ENCODE measurements around the gene GATA6.

The GATA6 gene

GRCh38 chr18:22149710-22150109, 19.7 kb upstream of the GATA6 start:
- no peak overlapping the region for H3K9ac ChIP-seq (ENCODE audit: low read depth, low read length)
- no peaks in the 10 kb centered on the region for H3K9me3 ChIP-seq (ENCODE audit: control insufficient read depth, insufficient read depth, low read length)
- no peak overlapping the region for H3K27ac ChIP-seq (ENCODE audit: low read depth, low read length)
- 0 out of 2 replicates have a peak, but pooled peaks cover 5% of the 10 kb centered on the region for H3K27me3 ChIP-seq (ENCODE audit: control insufficient read depth, insufficient read depth, low read length)
- H3K36me3 ChIP-seq (ENCODE audit: control insufficient read depth, insufficient read depth, low read length): no peaks in the 10 kb centered on the region
- no peaks in the 10 kb centered on the region for H3K4me1 ChIP-seq (ENCODE audit: control insufficient read depth, insufficient read depth, low read length)
- H3K4me3 ChIP-seq (ENCODE audit: low read depth, low read length): no peak overlapping the region

- H3K27ac ChIP-seq (ENCODE audit: low read depth, low read length): no peak overlapping the region
- H3K4me1 ChIP-seq (ENCODE audit: control insufficient read depth, insufficient read depth, low read length): no peaks in the 10 kb centered on the region
These were observed 17.3 kb upstream of the GATA6 start for GRCh38 chr18:22152093-22152492.

GRCh38 chr18:22153428-22153827, 16.0 kb upstream of the GATA6 start:
- Histone ChIP-seq H3K27me3 (ENCODE audit: control insufficient read depth, insufficient read depth, low read length) (0 out of 2 replicates have a peak, but pooled peaks cover 3% of the 10 kb centered on the region), H3K27ac (ENCODE audit: low read depth, low read length) (no peak overlapping the region), H3K9ac (ENCODE audit: low read depth, low read length) (no peak overlapping the region), H3K36me3 (ENCODE audit: control insufficient read depth, insufficient read depth, low read length) (no peaks in the 10 kb centered on the region), H3K4me1 (ENCODE audit: control insufficient read depth, insufficient read depth, low read length) (no peaks in the 10 kb centered on the region), H3K9me3 (ENCODE audit: control insufficient read depth, insufficient read depth, low read length) (no peaks in the 10 kb centered on the region), H3K4me3 (ENCODE audit: low read depth, low read length) (no peak overlapping the region)

More at GRCh38 chr18:22152093-22152492, 17.3 kb upstream of the GATA6 start:
- H3K9me3 ChIP-seq (ENCODE audit: control insufficient read depth, insufficient read depth, low read length): no peaks in the 10 kb centered on the region
- no peaks in the 10 kb centered on the region for H3K27me3 ChIP-seq (ENCODE audit: control insufficient read depth, insufficient read depth, low read length)
- H3K36me3 ChIP-seq (ENCODE audit: control insufficient read depth, insufficient read depth, low read length): no peaks in the 10 kb centered on the region
- H3K4me3 ChIP-seq (ENCODE audit: low read depth, low read length): no peak overlapping the region
- H3K9ac ChIP-seq (ENCODE audit: low read depth, low read length): no peak overlapping the region

- Histone ChIP-seq H3K27ac (ENCODE audit: low read depth, low read length) (no peak overlapping the region), H3K9ac (ENCODE audit: low read depth, low read length) (no peak overlapping the region), H3K4me3 (ENCODE audit: low read depth, low read length) (no peak overlapping the region), H3K4me1 (ENCODE audit: control insufficient read depth, insufficient read depth, low read length) (no peaks in the 10 kb centered on the region), H3K27me3 (ENCODE audit: control insufficient read depth, insufficient read depth, low read length) (peaks cover 13% of the 10 kb centered on the region; the same call in 1 of the 2 replicates), H3K36me3 (ENCODE audit: control insufficient read depth, insufficient read depth, low read length) (no peaks in the 10 kb centered on the region), H3K9me3 (ENCODE audit: control insufficient read depth, insufficient read depth, low read length) (no peaks in the 10 kb centered on the region)
These were observed 13.8 kb upstream of the GATA6 start for GRCh38 chr18:22155584-22155983.

- Histone ChIP-seq H3K36me3 (ENCODE audit: control insufficient read depth, insufficient read depth, low read length) (no peaks in the 10 kb centered on the region), H3K4me1 (ENCODE audit: control insufficient read depth, insufficient read depth, low read length) (no peaks in the 10 kb centered on the region), H3K27ac (ENCODE audit: low read depth, low read length) (no peak overlapping the region), H3K9me3 (ENCODE audit: control insufficient read depth, insufficient read depth, low read length) (no peaks in the 10 kb centered on the region), H3K4me3 (ENCODE audit: low read depth, low read length) (no peak overlapping the region), H3K27me3 (ENCODE audit: control insufficient read depth, insufficient read depth, low read length) (peaks cover 46% of the 10 kb centered on the region), H3K9ac (ENCODE audit: low read depth, low read length) (no peak overlapping the region)
These were observed 10.4 kb upstream of the GATA6 start for GRCh38 chr18:22159014-22159413.

GRCh38 chr18:22161090-22161489, 8.3 kb upstream of the GATA6 start:
- H3K9me3 ChIP-seq (ENCODE audit: control insufficient read depth, insufficient read depth, low read length): no peaks in the 10 kb centered on the region
- peaks cover 67% of the 10 kb centered on the region for H3K27me3 ChIP-seq (ENCODE audit: control insufficient read depth, insufficient read depth, low read length)
- H3K4me3 ChIP-seq (ENCODE audit: low read depth, low read length): no peak overlapping the region
- no peaks in the 10 kb centered on the region for H3K36me3 ChIP-seq (ENCODE audit: control insufficient read depth, insufficient read depth, low read length)
- H3K9ac ChIP-seq (ENCODE audit: low read depth, low read length): no peak overlapping the region
- 0 out of 2 replicates have a peak, but pooled peaks cover 3% of the 10 kb centered on the region for H3K4me1 ChIP-seq (ENCODE audit: control insufficient read depth, insufficient read depth, low read length)
- no peak overlapping the region for H3K27ac ChIP-seq (ENCODE audit: low read depth, low read length)

GRCh38 chr18:22163416-22164161, 5.8 kb upstream of the GATA6 start:
- Histone ChIP-seq H3K9ac (ENCODE audit: low read depth, low read length) (no peak overlapping the region), H3K27me3 (ENCODE audit: control insufficient read depth, insufficient read depth, low read length) (peaks cover 88% of the 10 kb centered on the region), H3K36me3 (ENCODE audit: control insufficient read depth, insufficient read depth, low read length) (no peaks in the 10 kb centered on the region), H3K4me3 (ENCODE audit: low read depth, low read length) (no peak overlapping the region), H3K4me1 (ENCODE audit: control insufficient read depth, insufficient read depth, low read length) (peaks cover 16% of the 10 kb centered on the region), H3K9me3 (ENCODE audit: control insufficient read depth, insufficient read depth, low read length) (no peaks in the 10 kb centered on the region), H3K27ac (ENCODE audit: low read depth, low read length) (no peak overlapping the region)

- Histone ChIP-seq H3K4me3 (ENCODE audit: low read depth, low read length) (peak overlapping the region; percentile 50; the same call in 1 of the 2 replicates), H3K9ac (ENCODE audit: low read depth, low read length) (no peak overlapping the region), H3K9me3 (ENCODE audit: control insufficient read depth, insufficient read depth, low read length) (no peaks in the 10 kb centered on the region), H3K27ac (ENCODE audit: low read depth, low read length) (no peak overlapping the region), H3K4me1 (ENCODE audit: control insufficient read depth, insufficient read depth, low read length) (peaks cover 17% of the 10 kb centered on the region), H3K36me3 (ENCODE audit: control insufficient read depth, insufficient read depth, low read length) (no peaks in the 10 kb centered on the region), H3K27me3 (ENCODE audit: control insufficient read depth, insufficient read depth, low read length) (peaks cover 90% of the 10 kb centered on the region)
These were observed 4.9 kb upstream of the GATA6 start for GRCh38 chr18:22164337-22165048.

DNA sequence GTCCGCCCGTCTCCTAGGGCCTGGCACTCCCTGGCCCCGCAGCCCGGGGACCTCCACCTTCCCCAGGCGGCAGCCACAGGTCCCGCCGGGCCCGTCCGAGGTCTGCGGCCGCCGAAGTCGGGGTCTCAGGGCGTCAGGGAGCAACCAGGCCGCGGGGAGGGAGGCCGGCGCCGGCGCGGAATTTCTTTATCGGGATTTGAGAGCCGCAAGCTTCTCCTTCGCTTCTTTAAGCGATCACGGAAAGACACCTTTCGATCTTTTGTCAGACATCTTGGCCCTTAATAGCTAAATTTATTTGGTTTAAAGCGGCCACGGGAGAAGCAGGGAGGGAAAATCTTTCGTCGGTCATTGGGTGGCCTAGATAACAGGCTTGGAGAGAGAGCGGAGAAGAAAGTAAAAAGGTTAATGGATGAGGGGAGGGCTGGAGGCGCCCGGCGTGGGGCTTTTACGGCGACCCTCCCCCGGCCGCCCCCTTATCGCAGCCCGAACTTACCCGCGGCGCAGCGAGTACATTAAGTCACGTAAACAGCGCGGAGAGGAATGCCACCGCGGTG, 4.3 kb upstream of the GATA6 start:
- no peak overlapping the region for H3K9ac ChIP-seq (ENCODE audit: low read depth, low read length)
- no peak overlapping the region for H3K27ac ChIP-seq (ENCODE audit: low read depth, low read length)
- peaks cover 17% of the 10 kb centered on the region for H3K4me1 ChIP-seq (ENCODE audit: control insufficient read depth, insufficient read depth, low read length)
- peaks cover 93% of the 10 kb centered on the region for H3K27me3 ChIP-seq (ENCODE audit: control insufficient read depth, insufficient read depth, low read length)
- no peaks in the 10 kb centered on the region for H3K36me3 ChIP-seq (ENCODE audit: control insufficient read depth, insufficient read depth, low read length)
- peak overlapping the region; percentile 50 for H3K4me3 ChIP-seq (ENCODE audit: low read depth, low read length)
- no peaks in the 10 kb centered on the region for H3K9me3 ChIP-seq (ENCODE audit: control insufficient read depth, insufficient read depth, low read length)

DNA sequence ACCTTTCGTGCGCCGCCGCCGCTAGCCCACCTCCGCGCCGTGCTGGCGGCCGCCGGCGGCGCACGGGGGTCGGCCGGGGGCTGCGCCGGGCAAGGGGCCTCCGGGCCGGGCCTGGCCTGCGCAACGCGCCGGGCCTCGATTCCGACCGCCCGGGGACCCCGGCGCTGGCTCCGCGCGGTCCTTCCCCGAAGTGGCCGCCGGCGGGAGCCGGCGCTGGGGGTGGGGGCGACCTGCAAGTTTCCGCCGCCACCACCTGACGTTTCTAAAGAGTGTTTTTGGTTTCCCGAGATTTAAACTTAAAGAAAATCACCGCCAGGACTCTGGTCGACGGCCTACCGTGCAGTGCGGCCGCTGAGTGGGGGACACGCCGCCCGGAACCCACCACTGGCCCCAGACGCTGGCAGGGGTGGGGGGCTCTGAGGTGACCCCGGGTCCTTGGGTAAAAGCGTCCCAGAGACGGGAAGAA, 3.8 kb upstream of the GATA6 start:
- H3K27me3 ChIP-seq (ENCODE audit: control insufficient read depth, insufficient read depth, low read length): peaks cover 94% of the 10 kb centered on the region
- no peaks in the 10 kb centered on the region for H3K9me3 ChIP-seq (ENCODE audit: control insufficient read depth, insufficient read depth, low read length)
- no peaks in the 10 kb centered on the region for H3K36me3 ChIP-seq (ENCODE audit: control insufficient read depth, insufficient read depth, low read length)
- H3K4me1 ChIP-seq (ENCODE audit: control insufficient read depth, insufficient read depth, low read length): peaks cover 17% of the 10 kb centered on the region
- H3K9ac ChIP-seq (ENCODE audit: low read depth, low read length): no peak overlapping the region
- peak overlapping the region; percentile 35 for H3K27ac ChIP-seq (ENCODE audit: low read depth, low read length)
- peak overlapping the region; percentile 50; the same call in 1 of the 2 replicates for H3K4me3 ChIP-seq (ENCODE audit: low read depth, low read length)
